ENCODE measurements around the gene RAB20.

Gene RAB20

DNA sequence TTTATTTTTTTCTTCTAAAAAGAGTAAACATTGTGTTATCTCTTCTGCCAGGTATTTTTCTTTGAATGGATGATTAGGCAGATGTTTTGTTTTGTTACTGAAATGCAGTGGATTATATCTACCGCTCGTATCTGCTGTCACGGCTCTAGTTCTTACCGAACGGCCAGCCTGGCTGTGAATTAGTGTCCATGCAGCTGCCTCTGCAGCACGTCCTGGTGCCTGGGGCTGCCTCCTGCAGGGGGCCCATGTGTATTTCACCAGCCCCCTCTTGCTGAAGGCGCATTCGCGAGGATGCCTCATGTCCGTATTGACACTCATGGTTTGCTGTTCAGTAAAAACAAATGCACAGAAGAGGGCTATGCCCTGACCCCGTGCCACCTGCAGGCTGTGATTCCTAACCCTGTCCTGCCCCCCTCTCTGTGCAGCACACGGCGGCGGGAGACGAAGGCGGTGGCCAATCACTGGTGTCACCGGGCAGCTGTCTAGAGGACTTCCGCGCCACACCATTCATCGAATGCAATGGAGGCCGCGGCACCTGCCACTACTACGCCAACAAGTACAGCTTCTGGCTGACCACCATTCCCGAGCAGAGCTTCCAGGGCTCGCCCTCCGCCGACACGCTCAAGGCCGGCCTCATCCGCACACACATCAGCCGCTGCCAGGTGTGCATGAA is 49.9 kb downstream of the RAB20 start:
- TF ChIP-seq, protein P1, sequence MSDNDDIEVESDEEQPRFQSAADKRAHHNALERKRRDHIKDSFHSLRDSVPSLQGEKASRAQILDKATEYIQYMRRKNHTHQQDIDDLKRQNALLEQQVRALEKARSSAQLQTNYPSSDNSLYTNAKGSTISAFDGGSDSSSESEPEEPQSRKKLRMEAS (IDR thresholded peaks at IDR 0.05), result no peak
- TF ChIP-seq EGR1 (IDR thresholded peaks at IDR 0.05), result no peak
- no peak for TF ChIP-seq YY1 (IDR thresholded peaks at IDR 0.05; ENCODE audit: low read depth)
- TF ChIP-seq FOXM1 (IDR thresholded peaks at IDR 0.05; ENCODE audit: borderline replicate concordance, low read depth), result no peak
- no peak for TF ChIP-seq TCF12 (IDR thresholded peaks at IDR 0.05; ENCODE audit: low read depth)
- TF ChIP-seq CEBPB (IDR thresholded peaks at IDR 0.05), result no peak
- no peak for TF ChIP-seq TAF1 (IDR thresholded peaks at IDR 0.05; ENCODE audit: low read depth)
- TF ChIP-seq, protein P2, sequence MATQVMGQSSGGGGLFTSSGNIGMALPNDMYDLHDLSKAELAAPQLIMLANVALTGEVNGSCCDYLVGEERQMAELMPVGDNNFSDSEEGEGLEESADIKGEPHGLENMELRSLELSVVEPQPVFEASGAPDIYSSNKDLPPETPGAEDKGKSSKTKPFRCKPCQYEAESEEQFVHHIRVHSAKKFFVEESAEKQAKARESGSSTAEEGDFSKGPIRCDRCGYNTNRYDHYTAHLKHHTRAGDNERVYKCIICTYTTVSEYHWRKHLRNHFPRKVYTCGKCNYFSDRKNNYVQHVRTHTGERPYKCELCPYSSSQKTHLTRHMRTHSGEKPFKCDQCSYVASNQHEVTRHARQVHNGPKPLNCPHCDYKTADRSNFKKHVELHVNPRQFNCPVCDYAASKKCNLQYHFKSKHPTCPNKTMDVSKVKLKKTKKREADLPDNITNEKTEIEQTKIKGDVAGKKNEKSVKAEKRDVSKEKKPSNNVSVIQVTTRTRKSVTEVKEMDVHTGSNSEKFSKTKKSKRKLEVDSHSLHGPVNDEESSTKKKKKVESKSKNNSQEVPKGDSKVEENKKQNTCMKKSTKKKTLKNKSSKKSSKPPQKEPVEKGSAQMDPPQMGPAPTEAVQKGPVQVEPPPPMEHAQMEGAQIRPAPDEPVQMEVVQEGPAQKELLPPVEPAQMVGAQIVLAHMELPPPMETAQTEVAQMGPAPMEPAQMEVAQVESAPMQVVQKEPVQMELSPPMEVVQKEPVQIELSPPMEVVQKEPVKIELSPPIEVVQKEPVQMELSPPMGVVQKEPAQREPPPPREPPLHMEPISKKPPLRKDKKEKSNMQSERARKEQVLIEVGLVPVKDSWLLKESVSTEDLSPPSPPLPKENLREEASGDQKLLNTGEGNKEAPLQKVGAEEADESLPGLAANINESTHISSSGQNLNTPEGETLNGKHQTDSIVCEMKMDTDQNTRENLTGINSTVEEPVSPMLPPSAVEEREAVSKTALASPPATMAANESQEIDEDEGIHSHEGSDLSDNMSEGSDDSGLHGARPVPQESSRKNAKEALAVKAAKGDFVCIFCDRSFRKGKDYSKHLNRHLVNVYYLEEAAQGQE (IDR thresholded peaks at IDR 0.05; ENCODE audit: low read depth), result no peak
- no peak for TF ChIP-seq EP300 (IDR thresholded peaks at IDR 0.05; ENCODE audit: borderline replicate concordance)
- no peak for TF ChIP-seq CREB1 (IDR thresholded peaks at IDR 0.05; ENCODE audit: low read depth)
- TF ChIP-seq TEAD4 (IDR thresholded peaks at IDR 0.05), result no peak
- TF ChIP-seq RAD21 (IDR thresholded peaks at IDR 0.05; ENCODE audit: low read depth), result no peak
- TF ChIP-seq, protein P3, sequence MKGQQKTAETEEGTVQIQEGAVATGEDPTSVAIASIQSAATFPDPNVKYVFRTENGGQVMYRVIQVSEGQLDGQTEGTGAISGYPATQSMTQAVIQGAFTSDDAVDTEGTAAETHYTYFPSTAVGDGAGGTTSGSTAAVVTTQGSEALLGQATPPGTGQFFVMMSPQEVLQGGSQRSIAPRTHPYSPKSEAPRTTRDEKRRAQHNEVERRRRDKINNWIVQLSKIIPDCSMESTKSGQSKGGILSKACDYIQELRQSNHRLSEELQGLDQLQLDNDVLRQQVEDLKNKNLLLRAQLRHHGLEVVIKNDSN (IDR thresholded peaks at IDR 0.05), result no peak
- no peak for TF ChIP-seq NFIC (IDR thresholded peaks at IDR 0.05)
- no peak for TF ChIP-seq ZBTB7A (IDR thresholded peaks at IDR 0.05; ENCODE audit: low read depth)

DNA sequence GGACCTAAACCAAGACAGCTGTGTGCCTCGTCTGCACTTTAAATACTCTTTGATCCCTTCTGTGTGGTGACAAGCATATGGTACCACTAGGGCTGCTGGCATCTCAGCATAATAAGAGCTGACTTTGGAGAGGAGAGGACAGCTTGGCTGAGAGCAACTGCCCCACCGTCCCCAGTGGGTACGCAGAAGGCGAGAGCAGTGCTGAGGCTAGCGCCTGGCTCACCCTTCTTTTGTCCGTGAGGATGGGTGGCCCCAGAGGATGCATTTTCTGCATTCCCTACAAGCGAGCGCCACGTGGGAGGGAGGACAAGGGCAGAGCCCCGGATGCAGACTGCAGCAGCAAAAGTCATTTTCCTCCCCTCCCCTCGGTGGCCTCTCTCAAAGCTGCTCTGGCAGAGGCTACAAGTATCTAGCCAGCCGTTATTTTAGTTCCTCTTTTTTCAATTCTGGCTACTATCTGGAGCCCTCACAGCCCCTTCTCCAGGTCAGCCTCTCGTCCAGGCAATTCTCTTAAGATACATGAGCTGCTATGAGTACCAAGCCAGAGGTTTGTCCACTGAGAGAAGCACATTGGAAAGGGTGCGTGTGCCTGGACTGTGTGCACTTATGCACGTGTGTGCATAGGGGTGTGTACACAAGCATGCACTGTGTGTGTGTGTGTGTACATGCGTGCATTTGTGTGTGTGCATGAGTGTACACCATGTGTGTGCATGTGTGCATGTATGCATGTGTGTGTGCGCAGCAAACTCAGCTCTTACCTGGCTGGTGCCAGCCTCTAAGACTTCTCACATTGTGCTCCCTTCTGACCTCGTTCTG is 51.3 kb downstream of the RAB20 start:
- TF ChIP-seq EP300 (IDR thresholded peaks at IDR 0.05; ENCODE audit: borderline replicate concordance) (no peak), EGR1 (IDR thresholded peaks at IDR 0.05) (no peak), TCF12 (IDR thresholded peaks at IDR 0.05; ENCODE audit: low read depth) (no peak), CEBPB (IDR thresholded peaks at IDR 0.05) (no peak), FOXM1 (IDR thresholded peaks at IDR 0.05; ENCODE audit: borderline replicate concordance, low read depth) (no peak), RAD21 (IDR thresholded peaks at IDR 0.05; ENCODE audit: low read depth) (no peak), NFIC (IDR thresholded peaks at IDR 0.05) (no peak), ZBTB7A (IDR thresholded peaks at IDR 0.05; ENCODE audit: low read depth) (no peak), TAF1 (IDR thresholded peaks at IDR 0.05; ENCODE audit: low read depth) (no peak), TEAD4 (IDR thresholded peaks at IDR 0.05) (no peak), CREB1 (IDR thresholded peaks at IDR 0.05; ENCODE audit: low read depth) (no peak), YY1 (IDR thresholded peaks at IDR 0.05; ENCODE audit: low read depth) (no peak)
- TF ChIP-seq, protein P3 (IDR thresholded peaks at IDR 0.05), result no peak
- TF ChIP-seq, protein P1 (IDR thresholded peaks at IDR 0.05), result no peak
- TF ChIP-seq, protein P2 (IDR thresholded peaks at IDR 0.05; ENCODE audit: low read depth), result no peak

DNA sequence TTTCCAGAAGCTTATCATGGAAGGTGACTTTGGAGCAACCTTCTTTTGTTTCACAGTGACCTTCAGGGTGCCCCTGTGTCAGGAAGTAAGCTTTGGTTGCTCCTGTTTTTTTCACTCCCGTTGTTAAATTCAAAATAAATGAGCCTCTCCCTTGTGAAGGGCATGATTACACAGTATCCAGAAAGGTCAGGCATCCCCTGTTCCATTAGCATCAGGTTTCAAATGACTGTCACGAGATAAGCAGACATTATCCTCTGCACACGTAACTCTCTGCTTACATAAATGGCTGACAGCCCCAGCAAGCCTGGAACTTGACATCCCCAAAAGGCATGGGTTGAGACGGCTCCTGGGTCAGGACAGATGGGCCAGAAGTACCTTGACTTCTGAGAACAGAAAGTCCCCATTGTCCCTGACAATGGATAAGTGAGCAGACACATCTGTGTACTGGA is 52.0 kb downstream of the RAB20 start:
- TF ChIP-seq TAF1 (IDR thresholded peaks at IDR 0.05; ENCODE audit: low read depth) (no peak), ZBTB7A (IDR thresholded peaks at IDR 0.05; ENCODE audit: low read depth) (no peak), CREB1 (IDR thresholded peaks at IDR 0.05; ENCODE audit: low read depth) (no peak), NFIC (IDR thresholded peaks at IDR 0.05) (no peak), RAD21 (IDR thresholded peaks at IDR 0.05; ENCODE audit: low read depth) (no peak)
- TF ChIP-seq, protein P1 (IDR thresholded peaks at IDR 0.05), result no peak

DNA sequence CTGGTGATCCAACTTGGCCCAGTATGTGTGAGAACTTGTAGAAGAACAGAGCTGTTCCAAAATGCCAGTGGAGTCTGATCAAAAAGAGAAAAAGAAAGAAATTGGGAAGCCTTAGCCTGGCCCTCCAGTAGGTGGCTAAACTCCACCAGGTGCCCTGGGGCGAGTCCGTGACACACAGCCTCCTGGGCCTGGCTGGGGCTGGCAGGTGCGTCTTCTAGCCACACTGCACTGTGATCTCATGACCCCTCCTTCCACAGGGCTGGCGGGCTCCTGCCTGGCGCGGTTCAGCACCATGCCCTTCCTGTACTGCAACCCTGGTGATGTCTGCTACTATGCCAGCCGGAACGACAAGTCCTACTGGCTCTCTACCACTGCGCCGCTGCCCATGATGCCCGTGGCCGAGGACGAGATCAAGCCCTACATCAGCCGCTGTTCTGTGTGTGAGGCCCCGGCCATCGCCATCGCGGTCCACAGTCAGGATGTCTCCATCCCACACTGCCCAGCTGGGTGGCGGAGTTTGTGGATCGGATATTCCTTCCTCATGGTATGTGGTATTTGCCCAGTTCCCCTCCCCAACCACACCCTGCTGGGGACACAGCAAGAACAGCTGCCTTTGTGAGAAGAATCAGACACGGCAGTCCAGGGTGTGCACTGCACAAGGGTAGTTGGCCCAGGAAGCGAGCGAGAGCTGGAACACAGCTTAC is 53.7 kb downstream of the RAB20 start:
- TF ChIP-seq RAD21 (IDR thresholded peaks at IDR 0.05; ENCODE audit: low read depth), result peak; percentile 21; the same call in 1 of the 2 replicates
- no peak for TF ChIP-seq NFIC (IDR thresholded peaks at IDR 0.05)
- TF ChIP-seq, protein P1 (IDR thresholded peaks at IDR 0.05), result no peak

All from Ishikawa (cell line).